Activated naive CD8-positive, alpha-beta T cell treated with anti-CD3 and anti-CD28 coated beads for 36 hours (primary cell): Measurements from ENCODE around the gene HMGB3. TPM values are rescaled to one million over a fixed set of nuclear protein-coding genes. Genes with fewer than 3 reads are reported as not detected.

Experiments used
- DNase-seq: peaks from one replicate; pipeline ENCODE4 v3.0.0; 2021
- H3K27ac Mint-ChIP-seq: one replicate; pipeline ENCODE4 v1.8.0; 2022; ENCODE audit warnings: mild to moderate bottlenecking, moderate library complexity, mixed read lengths
- H3K27me3 Mint-ChIP-seq: one replicate; pipeline ENCODE4 v1.8.0; 2022; ENCODE audit warnings: mild to moderate bottlenecking, mixed read lengths
- H3K36me3 Mint-ChIP-seq: one replicate; pipeline ENCODE4 v1.8.0; 2021; ENCODE audit warnings: mild to moderate bottlenecking, mixed read lengths
- H3K4me1 Mint-ChIP-seq: one replicate; pipeline ENCODE4 v1.8.0; 2021; ENCODE audit warnings: mixed read lengths
- H3K4me3 Mint-ChIP-seq: one replicate; pipeline ENCODE4 v1.8.0; 2022; ENCODE audit warnings: mild to moderate bottlenecking, moderate library complexity, mixed read lengths
- H3K9me3 Mint-ChIP-seq: one replicate; pipeline ENCODE4 v1.8.0; 2022; ENCODE audit warnings: mixed read lengths
- total RNA-seq, 2 experiments: library from RNA; stranded (reverse); gene quantifications; one replicate each; pipeline ENCODE4 v1.2.3, GENCODE V29; 2021

The HMGB3 gene
- total RNA-seq, 2 experiments from 2014 or later, result 31.9 to 34.3 TPM

DNA sequence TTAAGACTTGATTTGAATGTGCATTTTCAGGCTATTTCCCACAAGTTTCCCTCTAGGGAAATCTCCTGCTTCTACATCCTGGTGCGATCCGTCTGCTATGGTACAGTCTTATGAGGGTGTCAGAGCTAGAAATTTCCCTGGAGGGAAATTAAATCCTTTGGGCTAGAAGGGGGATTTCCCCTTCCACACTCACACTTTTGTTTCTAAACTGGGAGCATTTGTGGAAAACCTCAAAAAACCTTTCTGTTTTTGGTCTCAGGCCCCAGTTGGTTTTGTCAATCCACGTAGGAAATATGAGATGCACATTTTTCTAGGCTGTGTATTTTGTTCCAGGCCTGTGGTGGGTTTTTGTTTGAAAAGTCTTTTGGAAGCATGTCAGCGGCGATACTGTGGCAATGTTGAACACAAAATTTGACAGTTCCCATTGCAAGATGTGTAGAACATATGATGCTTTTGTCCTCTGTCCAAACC is 17.8 kb downstream of the HMGB3 start:
- Mint-ChIP-seq H3K4me1 (no peaks in the 10 kb centered on the region), H3K9me3 (no peaks in the 10 kb centered on the region), H3K27ac (no peak overlapping the region), H3K27me3 (no peaks in the 10 kb centered on the region), H3K36me3 (no peaks in the 10 kb centered on the region), H3K4me3 (no peak overlapping the region)
- no peak for DNase-seq

DNA sequence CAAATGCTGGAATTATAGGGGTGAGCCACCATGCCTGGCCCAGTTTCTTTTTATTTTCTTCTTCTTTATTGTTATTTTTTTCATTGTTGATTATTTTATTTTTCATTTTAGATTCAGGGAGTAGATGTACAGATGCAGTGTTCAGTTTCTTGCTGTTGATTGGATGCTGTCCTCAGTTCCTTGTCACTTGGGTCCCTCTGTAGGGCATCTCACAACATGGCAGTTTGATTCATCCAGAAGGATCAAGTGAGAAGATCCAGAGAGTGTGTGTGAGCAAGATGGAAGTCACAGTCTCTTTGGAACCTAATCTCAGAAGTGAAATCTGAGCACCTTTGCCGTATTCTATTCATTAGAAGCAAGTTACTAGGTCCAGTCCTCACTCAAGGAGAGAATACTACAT is 20.9 kb downstream of the HMGB3 start:
- Mint-ChIP-seq H3K27ac (no peak overlapping the region), H3K27me3 (no peaks in the 10 kb centered on the region), H3K4me3 (no peak overlapping the region), H3K4me1 (no peaks in the 10 kb centered on the region), H3K36me3 (no peaks in the 10 kb centered on the region), H3K9me3 (no peaks in the 10 kb centered on the region)
- DNase-seq, result no peak

DNA sequence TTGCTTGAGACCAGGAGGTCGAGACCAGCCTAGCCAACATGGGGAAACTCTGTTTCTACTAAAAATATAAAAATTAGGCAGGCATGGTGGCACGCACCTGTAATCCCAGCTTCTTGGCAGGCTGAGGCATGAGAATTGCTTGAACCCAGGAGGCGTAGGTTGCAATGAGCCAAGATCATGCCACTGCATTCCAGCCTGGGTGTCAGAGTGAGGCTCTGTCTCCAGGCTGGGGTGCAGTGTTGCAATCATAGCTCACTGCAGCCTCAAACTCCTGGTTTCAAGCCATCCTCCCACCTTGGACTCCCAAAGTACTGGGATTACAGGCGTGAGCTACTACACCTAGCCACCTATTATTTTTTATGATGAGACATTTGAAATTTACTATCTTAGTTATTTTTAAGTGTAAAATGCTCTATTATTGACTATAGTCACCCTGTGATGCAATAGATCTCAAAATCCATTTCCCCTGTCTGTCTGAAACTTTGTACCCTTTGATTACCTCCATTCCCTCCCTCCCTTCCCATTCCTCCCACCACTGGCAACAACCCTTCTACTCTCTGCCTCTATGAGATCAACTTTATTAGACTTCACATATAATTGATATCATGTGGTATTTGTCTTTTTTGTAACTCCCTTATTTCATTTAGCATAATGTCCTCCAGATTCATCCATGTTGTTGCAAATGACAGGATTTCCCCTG is 23.4 kb downstream of the HMGB3 start:
- no peaks in the 10 kb centered on the region for H3K9me3 Mint-ChIP-seq
- no peak for DNase-seq
- H3K4me1 Mint-ChIP-seq, result no peaks in the 10 kb centered on the region
- no peaks in the 10 kb centered on the region for H3K36me3 Mint-ChIP-seq
- H3K27ac Mint-ChIP-seq, result no peak overlapping the region
- no peak overlapping the region for H3K4me3 Mint-ChIP-seq
- no peaks in the 10 kb centered on the region for H3K27me3 Mint-ChIP-seq

DNA sequence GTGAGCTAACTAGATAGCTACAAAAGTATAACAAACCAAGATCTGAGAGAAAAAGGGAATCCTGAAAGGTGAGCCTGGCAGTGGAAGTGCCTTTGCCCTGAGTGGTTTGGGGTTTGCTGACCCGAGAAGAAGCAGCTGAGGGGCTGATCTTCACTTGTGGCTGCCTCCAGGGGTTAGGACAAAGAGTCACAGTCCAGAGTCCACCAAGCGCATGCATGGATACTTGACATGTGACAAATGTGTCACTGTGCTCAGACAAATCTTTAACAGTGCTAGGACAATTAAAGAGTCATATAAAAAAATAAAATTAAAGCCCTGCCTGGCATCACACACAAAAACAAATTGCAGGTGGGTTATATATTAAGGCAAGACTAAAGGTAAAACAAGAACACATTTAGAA is 26.4 kb downstream of the HMGB3 start:
- no peak for DNase-seq
- no peak overlapping the region for H3K27ac Mint-ChIP-seq
- no peak overlapping the region for H3K4me3 Mint-ChIP-seq
- no peaks in the 10 kb centered on the region for H3K9me3 Mint-ChIP-seq
- no peaks in the 10 kb centered on the region for H3K4me1 Mint-ChIP-seq
- no peaks in the 10 kb centered on the region for H3K27me3 Mint-ChIP-seq
- H3K36me3 Mint-ChIP-seq, result no peaks in the 10 kb centered on the region

DNA sequence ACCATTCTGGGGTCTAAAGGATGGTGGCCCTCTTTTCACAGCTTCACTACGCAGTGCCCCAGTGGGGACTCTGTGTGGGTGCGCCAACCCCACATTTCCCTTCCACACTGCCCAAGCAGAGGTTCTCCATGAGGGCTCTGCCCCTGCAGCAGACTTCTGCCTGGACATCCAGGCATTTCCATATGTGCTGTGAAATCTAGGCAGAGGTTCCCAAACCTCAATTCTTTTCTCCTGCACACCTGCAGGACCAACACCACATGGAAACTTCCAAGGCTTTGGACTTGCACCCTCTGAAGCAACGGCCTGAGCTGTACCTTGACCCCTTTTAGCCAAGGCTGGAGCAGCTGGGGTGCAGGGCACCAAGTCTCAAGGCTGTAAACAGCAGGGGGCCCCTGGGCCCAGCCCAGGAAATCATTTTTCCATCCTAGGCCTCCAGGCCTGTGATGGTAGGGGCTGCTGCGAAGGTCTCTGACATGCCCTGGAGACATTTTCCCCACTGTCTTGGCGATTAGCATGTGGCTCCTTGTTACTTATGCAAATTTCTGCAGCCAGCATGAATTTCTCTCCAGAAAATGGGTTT is 30.1 kb downstream of the HMGB3 start:
- H3K27me3 Mint-ChIP-seq, result no peaks in the 10 kb centered on the region
- no peak overlapping the region for H3K27ac Mint-ChIP-seq
- no peaks in the 10 kb centered on the region for H3K36me3 Mint-ChIP-seq
- no peak overlapping the region for H3K4me3 Mint-ChIP-seq
- H3K4me1 Mint-ChIP-seq, result no peaks in the 10 kb centered on the region
- no peak for DNase-seq
- H3K9me3 Mint-ChIP-seq, result no peaks in the 10 kb centered on the region

DNA sequence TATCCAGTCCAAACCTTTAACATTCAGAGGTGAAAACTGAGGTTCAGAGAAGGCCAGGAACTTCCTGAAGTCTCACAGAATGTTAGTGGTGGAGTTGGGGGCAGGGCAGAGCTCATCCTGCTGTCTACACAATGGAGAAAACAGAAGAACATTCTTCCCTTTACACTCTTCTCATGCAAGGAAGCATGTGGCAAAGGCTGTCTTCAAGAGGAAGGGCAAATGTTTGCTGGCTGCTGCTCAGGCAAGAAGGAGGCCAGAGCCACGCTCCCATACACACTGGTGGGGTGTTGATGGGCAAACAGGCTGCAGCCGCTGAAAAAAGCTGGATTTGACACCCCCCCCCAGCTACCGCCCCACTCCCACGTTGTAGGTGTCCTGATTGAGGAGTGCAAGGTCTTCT is 32.5 kb downstream of the HMGB3 start:
- no peak for DNase-seq
- H3K36me3 Mint-ChIP-seq, result no peaks in the 10 kb centered on the region
- no peak overlapping the region for H3K27ac Mint-ChIP-seq
- no peak overlapping the region for H3K4me3 Mint-ChIP-seq
- H3K4me1 Mint-ChIP-seq, result no peaks in the 10 kb centered on the region
- no peaks in the 10 kb centered on the region for H3K27me3 Mint-ChIP-seq
- no peaks in the 10 kb centered on the region for H3K9me3 Mint-ChIP-seq

DNA sequence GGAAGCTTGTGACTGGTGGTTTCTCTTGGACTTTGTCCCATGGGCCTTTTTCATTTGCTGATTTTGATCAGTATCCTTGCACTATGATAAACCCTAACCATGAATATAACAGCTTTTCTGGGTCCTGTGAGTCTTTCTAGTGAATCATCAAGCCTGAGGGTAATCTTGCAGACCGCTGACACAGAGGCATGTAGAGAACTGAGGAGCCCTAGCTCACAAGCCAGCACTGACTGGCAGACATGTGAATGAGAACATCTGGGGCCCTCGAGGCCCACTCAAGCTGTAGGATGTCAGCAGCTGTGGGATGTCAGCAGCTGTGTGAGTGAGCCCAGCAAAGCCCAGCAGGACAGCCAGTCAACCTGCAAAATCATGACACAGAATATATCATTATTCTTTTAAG is 36.7 kb downstream of the HMGB3 start:
- DNase-seq, result no peak
- H3K27ac Mint-ChIP-seq, result no peak overlapping the region
- no peaks in the 10 kb centered on the region for H3K9me3 Mint-ChIP-seq
- no peaks in the 10 kb centered on the region for H3K4me1 Mint-ChIP-seq
- no peak overlapping the region for H3K4me3 Mint-ChIP-seq
- H3K36me3 Mint-ChIP-seq, result no peaks in the 10 kb centered on the region
- no peaks in the 10 kb centered on the region for H3K27me3 Mint-ChIP-seq

DNA sequence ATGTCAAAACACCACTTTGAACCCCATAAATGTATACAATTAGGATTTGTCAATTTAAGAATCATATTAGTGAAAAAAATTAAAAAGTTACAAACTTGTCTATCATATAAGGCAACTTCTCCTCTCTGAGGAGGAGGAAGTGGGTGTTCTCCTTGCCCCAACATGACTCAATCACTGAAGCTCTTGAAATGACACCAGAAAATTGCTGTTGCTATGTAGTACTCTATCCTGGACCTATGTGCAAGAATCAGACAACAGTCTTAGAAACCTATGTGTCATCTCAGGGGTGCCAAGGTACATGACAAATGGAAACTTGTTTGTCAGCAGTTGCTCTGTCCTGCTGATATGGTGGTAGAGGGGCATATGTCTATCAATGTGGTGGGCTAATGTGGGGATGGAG is 47.7 kb downstream of the HMGB3 start:
- H3K27me3 Mint-ChIP-seq, result peaks cover 3% of the 10 kb centered on the region
- DNase-seq, result no peak
- no peak overlapping the region for H3K4me3 Mint-ChIP-seq
- no peaks in the 10 kb centered on the region for H3K9me3 Mint-ChIP-seq
- no peak overlapping the region for H3K27ac Mint-ChIP-seq
- H3K36me3 Mint-ChIP-seq, result no peaks in the 10 kb centered on the region
- peaks cover 4% of the 10 kb centered on the region for H3K4me1 Mint-ChIP-seq

DNA sequence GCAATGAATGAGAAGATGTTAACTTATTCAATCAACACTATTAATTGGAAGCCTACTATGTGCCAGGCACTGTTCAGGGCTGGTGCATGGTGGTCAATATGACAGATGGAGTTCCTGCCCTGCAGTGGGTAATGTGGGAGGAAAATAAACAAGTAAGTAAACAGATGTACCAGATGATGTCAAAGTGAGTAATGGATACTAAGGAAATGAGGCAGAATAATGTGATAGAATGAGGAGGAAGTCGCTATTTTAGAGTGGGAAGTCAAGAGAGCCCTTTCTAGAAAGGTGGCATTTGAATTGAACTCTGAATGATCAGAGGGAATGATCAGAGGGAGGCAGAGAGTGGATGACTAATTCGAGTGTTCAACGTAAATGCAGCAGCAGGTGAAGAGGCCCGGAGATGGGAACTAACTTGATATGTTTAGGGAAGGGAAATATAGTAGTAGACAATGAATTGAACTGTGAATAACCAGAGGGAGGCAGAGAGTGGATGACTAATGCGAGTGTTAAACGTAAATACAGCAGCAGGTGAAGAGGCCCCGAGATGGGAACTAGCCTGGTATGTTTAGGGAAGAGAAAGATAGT is 48.3 kb downstream of the HMGB3 start:
- Mint-ChIP-seq H3K4me1 (peaks cover 4% of the 10 kb centered on the region), H3K27ac (no peak overlapping the region), H3K4me3 (no peak overlapping the region), H3K9me3 (no peaks in the 10 kb centered on the region), H3K36me3 (no peaks in the 10 kb centered on the region), H3K27me3 (peaks cover 3% of the 10 kb centered on the region)
- no peak for DNase-seq

DNA sequence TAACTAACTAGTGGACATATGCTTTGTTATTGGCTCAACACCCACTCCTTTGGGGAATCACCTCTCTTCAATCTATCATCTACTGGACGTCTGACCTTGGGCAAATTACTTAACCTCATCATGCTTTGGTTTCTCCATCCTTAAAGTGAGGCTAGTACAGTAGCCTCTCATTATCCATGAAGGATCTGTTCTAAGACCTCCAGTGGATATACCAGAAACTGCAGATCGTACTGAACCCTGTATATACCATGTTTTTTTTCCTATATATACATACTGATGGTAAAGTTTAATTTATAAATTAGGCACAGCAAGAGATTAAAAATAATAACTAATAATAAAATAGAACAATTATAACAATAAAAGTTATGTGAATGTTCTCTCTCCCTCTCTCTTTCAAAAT is 56.2 kb downstream of the HMGB3 start:
- no peak for DNase-seq
- H3K27ac Mint-ChIP-seq, result no peak overlapping the region
- peaks cover 3% of the 10 kb centered on the region for H3K27me3 Mint-ChIP-seq
- no peaks in the 10 kb centered on the region for H3K36me3 Mint-ChIP-seq
- H3K4me3 Mint-ChIP-seq, result no peak overlapping the region
- no peaks in the 10 kb centered on the region for H3K4me1 Mint-ChIP-seq
- no peaks in the 10 kb centered on the region for H3K9me3 Mint-ChIP-seq

Other genes with a start within 250 kb of the HMGB3 start
- 1 to 10 TPM; 8.0 to 9.1 TPM for gene CD99L2, start 84.7 kb upstream of the HMGB3 start, total RNA-seq
- gene GPR50, start 193.2 kb downstream of the HMGB3 start, total RNA-seq, result not detected